ENCODE measurements around the gene ZNF217.
"Not testable (repeated sequence)": the region's sequence is repeated elsewhere in the genome, so short reads cannot be mapped to it uniquely, and the experiment has no call there.

Gene ZNF217

GRCh38 chr20:53585004-53585569 is 8.6 kb downstream of the ZNF217 start:
- in situ Hi-C loops (cut with HindIII; ENCODE audit: low sequenced_read_pairs): not testable (repeated sequence)

GRCh38 chr20:53584550-53584913 is 9.1 kb downstream of the ZNF217 start:
- in situ Hi-C loops (cut with HindIII; ENCODE audit: low sequenced_read_pairs): loop anchor here (5.0 kb wide), 1 partner anchor 263 kb away; no protein-coding TSS in a partner anchor

- in situ Hi-C loops (cut with HindIII; ENCODE audit: low sequenced_read_pairs): loop anchor here (5.0 kb wide), 1 partner anchor 263 kb away; no protein-coding TSS in a partner anchor
These were observed 9.7 kb downstream of the ZNF217 start for GRCh38 chr20:53583660-53584549.

- in situ Hi-C loops (cut with HindIII; ENCODE audit: low sequenced_read_pairs): loop anchor here (5.0 kb wide), 1 partner anchor 265 kb away; no protein-coding TSS in a partner anchor
These were observed 10.9 kb downstream of the ZNF217 start for GRCh38 chr20:53582574-53583351.

- in situ Hi-C loops (cut with HindIII; ENCODE audit: low sequenced_read_pairs): loop anchor here (5.0 kb wide), 1 partner anchor 265 kb away; no protein-coding TSS in a partner anchor
These were observed 11.4 kb downstream of the ZNF217 start for GRCh38 chr20:53582251-53582570.

GRCh38 chr20:53581444-53582250 is 12.0 kb downstream of the ZNF217 start:
- in situ Hi-C loops (cut with HindIII; ENCODE audit: low sequenced_read_pairs): loop anchor here (5.0 kb wide), 1 partner anchor 266 kb away; no protein-coding TSS in a partner anchor

- in situ Hi-C loops (cut with HindIII; ENCODE audit: low sequenced_read_pairs): loop anchor here (5.0 kb wide), 1 partner anchor 267 kb away; no protein-coding TSS in a partner anchor
These were observed 13.1 kb downstream of the ZNF217 start for GRCh38 chr20:53580376-53581111.

- in situ Hi-C loops (cut with HindIII; ENCODE audit: low sequenced_read_pairs): loop anchor here (5.0 kb wide), 1 partner anchor 268 kb away; no protein-coding TSS in a partner anchor
These were observed 13.9 kb downstream of the ZNF217 start for GRCh38 chr20:53579581-53580375.

- in situ Hi-C loops (cut with HindIII; ENCODE audit: low sequenced_read_pairs): no loop called here
These were observed 14.4 kb downstream of the ZNF217 start for GRCh38 chr20:53579266-53579580.

GRCh38 chr20:53578492-53579222 is 15.0 kb downstream of the ZNF217 start:
- in situ Hi-C loops (cut with HindIII; ENCODE audit: low sequenced_read_pairs): no loop called here

- in situ Hi-C loops (cut with HindIII; ENCODE audit: low sequenced_read_pairs): no loop called here
These were observed 16.9 kb downstream of the ZNF217 start for GRCh38 chr20:53576586-53577318.

- in situ Hi-C loops (cut with HindIII; ENCODE audit: low sequenced_read_pairs): no loop called here
These were observed 17.5 kb downstream of the ZNF217 start for GRCh38 chr20:53576195-53576580.

GRCh38 chr20:53575481-53576194 is 18.0 kb downstream of the ZNF217 start:
- in situ Hi-C loops (cut with HindIII; ENCODE audit: low sequenced_read_pairs): no loop called here

GRCh38 chr20:53574819-53575218 is 18.8 kb downstream of the ZNF217 start:
- in situ Hi-C loops (cut with HindIII; ENCODE audit: low sequenced_read_pairs): no loop called here

GRCh38 chr20:53574259-53574789 is 19.3 kb downstream of the ZNF217 start:
- in situ Hi-C loops (cut with HindIII; ENCODE audit: low sequenced_read_pairs): no loop called here

GRCh38 chr20:53571555-53572286 is 21.9 kb downstream of the ZNF217 start:
- in situ Hi-C loops (cut with HindIII; ENCODE audit: low sequenced_read_pairs): no loop called here
